ENCODE data around the gene RERE. TPM values are rescaled to one million over a fixed set of nuclear protein-coding genes. Genes with fewer than 3 reads are reported as not detected.

The RERE gene
- polyA plus RNA-seq, 1 of the 3 experiments (the other 2 are of a cell fraction), result 8.1 TPM

- TF ChIP-seq RFX5 (IDR thresholded peaks at IDR 0.05; ENCODE audit: low read length), result no peak
Measured at GRCh38 chr1:8417625-8418024, 399.8 kb downstream of the RERE start (continued).

- no peak overlapping the region for H3K4me3 ChIP-seq (ENCODE audit: low read depth in 2 of 2, low read length in 1 of 2)
- H3K9ac ChIP-seq, result no peak overlapping the region
- H3K27ac ChIP-seq (ENCODE audit: low read depth in 2 of 2, low read length in 1 of 2), result no peak overlapping the region
- H2AFZ ChIP-seq (ENCODE audit: low read depth), result no peak overlapping the region
- peaks cover 17 to 33% of the 10 kb centered on the region in 2 experiments; a peak in 3 of 4 replicates for H3K4me1 ChIP-seq (ENCODE audit: control insufficient read depth in 1 of 2, insufficient read depth in 2 of 2, low read depth in 1 of 2, low read length in 1 of 2)
- WGBS (ENCODE audit: low lambda C conversion rate), result 86% methylated on average over 3 of the region's 3 CpGs
- ChIA-PET CTCF (no interaction called here), POLR2A (no interaction called here)
- no peak for DNase-seq
- H3K79me2 ChIP-seq (ENCODE audit: insufficient read depth), result peaks cover 88% of the 10 kb centered on the region
- H3K4me2 ChIP-seq, result no peak overlapping the region
- no peaks in the 10 kb centered on the region for H3K9me2 ChIP-seq
- TF ChIP-seq RFX5 (IDR thresholded peaks at IDR 0.05; ENCODE audit: low read length) (no peak), GABPA (IDR thresholded peaks at IDR 0.05; ENCODE audit: low read depth) (no peak), FOSL2 (IDR thresholded peaks at IDR 0.05; ENCODE audit: borderline replicate concordance, low read depth) (no peak), MAX (IDR thresholded peaks at IDR 0.05; ENCODE audit: low read depth) (no peak), TAF1 (IDR thresholded peaks at IDR 0.05; ENCODE audit: borderline replicate concordance, low read depth, low read length) (no peak), CTCF (IDR thresholded peaks at IDR 0.05) (no peak), TCF12 (IDR thresholded peaks at IDR 0.05) (no peak), PBX3 (IDR thresholded peaks at IDR 0.05) (no peak), REST (IDR thresholded peaks at IDR 0.05; ENCODE audit: low read depth, low read length) (no peak), RXRA (IDR thresholded peaks at IDR 0.05; ENCODE audit: borderline replicate concordance, low read depth) (no peak), EZH2phosphoT487 (IDR thresholded peaks at IDR 0.05; ENCODE audit: borderline replicate concordance, low read depth) (no peak), TEAD4 (IDR thresholded peaks at IDR 0.05; ENCODE audit: borderline replicate concordance, insufficient read depth) (no peak), SMC3 (IDR thresholded peaks at IDR 0.05; ENCODE audit: low read depth, low read length) (no peak), POLR2AphosphoS5 (IDR thresholded peaks at IDR 0.05; ENCODE audit: low read depth, low read length) (no peak), GATA2 (CRISPR knock-in tag; IDR thresholded peaks at IDR 0.05) (no peak), ELF1 (IDR thresholded peaks at IDR 0.05) (no peak), JUND (IDR thresholded peaks at IDR 0.05) (no peak), MXI1 (IDR thresholded peaks at IDR 0.05; ENCODE audit: low read depth, low read length) (no peak)
- peaks cover 53 to 55% of the 10 kb centered on the region in 2 experiments for H3K36me3 ChIP-seq (replicated peaks in 1 of 2; ENCODE audit: control insufficient read depth in 1 of 2, insufficient read depth in 2 of 2, low read length in 1 of 2)
- H3K27me3 ChIP-seq (ENCODE audit: insufficient read depth), result no peaks in the 10 kb centered on the region
- no peaks in the 10 kb centered on the region for H3K9me3 ChIP-seq
- peaks cover 19% of the 10 kb centered on the region; the same call in 1 of the 2 replicates for H4K20me1 ChIP-seq (ENCODE audit: insufficient read depth)
- H3F3A ChIP-seq (replicated peaks; ENCODE audit: insufficient read depth), result peaks cover 22% of the 10 kb centered on the region
Measured at GRCh38 chr1:8416881-8417280, 400.6 kb downstream of the RERE start.

All from SK-N-SH (cell line).